IMR-90 (cell line): ENCODE measurements around the gene SH3RF3.

Experiments
- CTCF ChIP-seq: conservative IDR thresholded peaks from 2 replicates; pipeline ENCODE4 v1.5.1; 2012; ENCODE audit warnings: mild to moderate bottlenecking, low read depth, low read length, improper control_type of control experiment
- POLR2A ChIP-seq: IDR thresholded peaks from 2 replicates; pipeline ENCODE4 v1.6.1; 2012; ENCODE audit warnings: mild to moderate bottlenecking, low read depth, low read length
- SMC3 ChIP-seq: fragments of 150-350 bp; IDR thresholded peaks from 2 replicates; pipeline ENCODE4 v1.6.1; 2016; ENCODE audit warnings: low read depth, mild to moderate bottlenecking, antibody characterized with exemption, low read length, moderate library complexity

GRCh38 chr2:109270505-109271312 lies 141.7 kb downstream of the SH3RF3 start:
- TF ChIP-seq CTCF (no peak), SMC3 (no peak), POLR2A (no peak)
